K562 (cell line): Measurements from ENCODE around the gene LY6G6C. TPM values are rescaled to one million over a fixed set of nuclear protein-coding genes. Genes with fewer than 3 reads are reported as not detected.

Experiments used
- ASH1L ChIP-seq: fragments of 450-650 bp; IDR thresholded peaks from 2 replicates; pipeline ENCODE4 v1.6.1; 2018; ENCODE audit warnings: borderline replicate concordance, mild to moderate bottlenecking, low read depth; ENCODE audit not compliant: partially characterized antibody
- COPS2 ChIP-seq: fragments of 450-650 bp; conservative IDR thresholded peaks from 2 replicates; pipeline ENCODE4 v1.6.1; 2016; ENCODE audit warnings: mild to moderate bottlenecking, moderate library complexity
- DACH1 ChIP-seq: fragments of 450-650 bp; IDR thresholded peaks from 2 replicates; pipeline ENCODE4 v1.6.1; 2018; ENCODE audit not compliant: partially characterized antibody
- FOXP1 ChIP-seq: sonication (generic); formaldehyde crosslinking; IDR thresholded peaks from 2 replicates; pipeline ENCODE4 v1.8.0; 2022; ENCODE audit warnings: mild to moderate bottlenecking, missing genetic modification reagents
- FUS ChIP-seq: fragments of 200-400 bp; formaldehyde crosslinking; optimal IDR thresholded peaks from 2 replicates; pipeline ENCODE3; 2017; ENCODE audit warnings: low read depth, low read length
- GTF2B ChIP-seq: IDR thresholded peaks from 2 replicates; pipeline ENCODE4 v1.6.1; 2011; ENCODE audit not compliant: insufficient read length; ENCODE audit errors: extremely low read depth
- IRF1 ChIP-seq: sonication (generic); formaldehyde crosslinking; IDR thresholded peaks from 2 replicates; pipeline ENCODE4 v1.8.0; 2022; ENCODE audit warnings: missing genetic modification reagents, mild to moderate bottlenecking, borderline replicate concordance
- NKRF ChIP-seq: fragments of 450-650 bp; IDR thresholded peaks from 2 replicates; pipeline ENCODE4 v1.6.1; 2016; ENCODE audit warnings: borderline replicate concordance
- NR3C1 ChIP-seq: sonication (generic); formaldehyde crosslinking; IDR thresholded peaks from 2 replicates; pipeline ENCODE4 v1.8.1; 2022; ENCODE audit warnings: missing genetic modification reagents
- POLR2AphosphoS5 ChIP-seq: IDR thresholded peaks from 2 replicates; pipeline ENCODE4 v1.6.1; 2011; ENCODE audit warnings: mild to moderate bottlenecking, low read depth, low read length, moderate library complexity; ENCODE audit not compliant: control insufficient read depth, insufficient read depth
- RHOXF2B ChIP-seq: fragments of 250-450 bp; sonication (Bioruptor Pico); conservative IDR thresholded peaks from 2 replicates; pipeline ENCODE4 v1.5.1; 2021
- RUNX1 ChIP-seq: sonication (generic); IDR thresholded peaks from 2 replicates; pipeline ENCODE4 v1.6.1; 2016; ENCODE audit warnings: antibody characterized with exemption, low read depth
- SETDB1 ChIP-seq: IDR thresholded peaks from one replicate; pipeline ENCODE4 v1.6.1; 2012; ENCODE audit warnings: low read length, control low read depth, inconsistent platforms
- SMAD2 ChIP-seq: fragments of 150-350 bp; IDR thresholded peaks from 2 replicates; pipeline ENCODE4 v1.6.1; 2014; ENCODE audit warnings: low read depth, mild to moderate bottlenecking, low read length
- ZNF212 ChIP-seq: fragments of 450-650 bp; formaldehyde crosslinking; IDR thresholded peaks from 2 replicates; pipeline ENCODE4 v1.4.0; 2020; ENCODE audit warnings: mild to moderate bottlenecking
- ZNF217 ChIP-seq: sonication (generic); formaldehyde crosslinking; IDR thresholded peaks from 2 replicates; pipeline ENCODE4 v1.8.0; 2022; ENCODE audit warnings: mild to moderate bottlenecking, missing genetic modification reagents
- ZNF592 ChIP-seq: fragments of 450-650 bp; IDR thresholded peaks from 2 replicates; pipeline ENCODE4 v1.6.1; 2017; ENCODE audit warnings: antibody characterized with exemption, mild to moderate bottlenecking
- ZNF785 ChIP-seq: fragments of 250-450 bp; sonication (Bioruptor Pico); IDR thresholded peaks from 2 replicates; pipeline ENCODE4 v1.4.0; 2020; ENCODE audit warnings: mild to moderate bottlenecking
- polyA plus RNA-seq, 8 experiments: library from polyadenylated mRNA; depleted of rRNA in 4 of 8; stranded (reverse) in 5 of 8; unstranded in 3 of 8; fragments of >200 nt; fragmentation: Nextera tagmentation in 2 of 8; fragmentation: Illumina TruSeq in 1 of 8; extraction: Ambion mirVana in 2 of 8; extraction: Trizol in 1 of 8; gene quantifications; 2 replicates each; pipeline versions ENCODE4 v1.2.1 to v1.2.3, GENCODE V29; 2011 to 2014; ENCODE audit warnings: inconsistent platforms in 1 of 8, missing spikeins in 1 of 8
- total RNA-seq, 7 experiments: library from RNA; depleted of rRNA in 6 of 7; stranded (reverse); fragments of >200 nt in 6 of 7; fragmentation: Illumina TruSeq in 2 of 7; extraction: Trizol in 2 of 7; gene quantifications; 2 replicates each; pipeline versions ENCODE4 v1.2.1 to v1.2.3, GENCODE V29; 2011 to 2021; ENCODE audit warnings: low replicate concordance in 1 of 7

Gene LY6G6C
- total and polyA plus RNA-seq, 9 of the 15 experiments (the other 6 are each of a cell fraction or from before 2014, with no cell fraction given), result 0.06 to 0.20 TPM; not detected in 7

- TF ChIP-seq RHOXF2B (CRISPR knock-in tag) (peak; percentile 21; the same call in 1 of the 2 replicates), COPS2 (no peak), ZNF217 (CRISPR knock-in tag) (no peak), NKRF (peak; percentile 28), ZNF592 (peak; percentile 80), ZNF785 (no peak), IRF1 (CRISPR knock-in tag) (no peak), RUNX1 (peak; percentile 76), GTF2B (no peak), SETDB1 (no peak), DACH1 (peak; percentile 51), POLR2AphosphoS5 (peak; percentile 79; the same call in 1 of the 2 replicates), FUS (no peak), FOXP1 (CRISPR knock-in tag) (no peak), ZNF212 (CRISPR knock-in tag) (no peak; the same call in 1 of the 2 replicates), ASH1L (no peak), SMAD2 (no peak), NR3C1 (CRISPR knock-in tag) (no peak)
These were observed 31.1 kb downstream of the LY6G6C start (continued) for GRCh38 chr6:31690231-31691077.
